A549 (cell line): ENCODE results near the gene PLEKHG4B.

ENCODE experiments used
- CTCF ChIP-seq: fragments of >200 bp; sonication (Bioruptor Twin); formaldehyde crosslinking; IDR thresholded peaks from 3 replicates; pipeline ENCODE4 v1.5.1; 2016
- POLR2A ChIP-seq: IDR thresholded peaks from 2 replicates; pipeline ENCODE4 v1.6.1; 2012; ENCODE audit warnings: mild to moderate bottlenecking, low read length
- REST ChIP-seq: fragments of 200-600 bp; sonication (generic); IDR thresholded peaks from 2 replicates; pipeline ENCODE4 v1.6.1; 2016; ENCODE audit warnings: antibody characterized with exemption, mild to moderate bottlenecking, moderate library complexity
- USF2 ChIP-seq: fragments of 450-650 bp; IDR thresholded peaks from 2 replicates; pipeline ENCODE4 v1.6.1; 2014; ENCODE audit warnings: antibody characterized with exemption

- no peak for TF ChIP-seq POLR2A
- TF ChIP-seq USF2, result no peak
- no peak for TF ChIP-seq CTCF
- TF ChIP-seq REST, result no peak
Measured at GRCh38 chr5:194102-194501, 102.1 kb downstream of the PLEKHG4B start.
